NCI-H1930 (cell line): Measurements from ENCODE around the gene RAB3A.
"Not testable (repeated sequence)": the region's sequence is repeated elsewhere in the genome, so short reads cannot be mapped to it uniquely, and the experiment has no call there.

ENCODE experiments used
- DNase-seq, 2 experiments: peaks; one replicate each; lab custom pipeline; 2025; lab: John Stamatoyannopoulos, UW

Gene RAB3A

GRCh38 chr19:18223860-18224524, 20.1 kb upstream of the RAB3A start:
- peak in 1 of 2 experiments; percentile 56 for DNase-seq

GRCh38 chr19:18221815-18222725, 18.2 kb upstream of the RAB3A start:
- no peak for DNase-seq

GRCh38 chr19:18220632-18221275, 16.9 kb upstream of the RAB3A start:
- no peak for DNase-seq

GRCh38 chr19:18219911-18220631, 16.2 kb upstream of the RAB3A start:
- no peak for DNase-seq

- no peak for DNase-seq
Measured at GRCh38 chr19:18218600-18218999, 14.8 kb upstream of the RAB3A start.

- no peak for DNase-seq
Measured at GRCh38 chr19:18218159-18218558, 14.3 kb upstream of the RAB3A start.

GRCh38 chr19:18216789-18217188, 12.9 kb upstream of the RAB3A start:
- no peak for DNase-seq

GRCh38 chr19:18214779-18215433, 11.1 kb upstream of the RAB3A start:
- no peak for DNase-seq

GRCh38 chr19:18211683-18212082, 7.8 kb upstream of the RAB3A start:
- DNase-seq: no peak

- DNase-seq: not testable (repeated sequence)
Measured at GRCh38 chr19:18209912-18210311, 6.1 kb upstream of the RAB3A start.

- peak in 1 of 2 experiments; percentile 30 for DNase-seq
Measured at GRCh38 chr19:18208098-18208951, 4.5 kb upstream of the RAB3A start.

GRCh38 chr19:18206018-18206417, 2.2 kb upstream of the RAB3A start:
- DNase-seq: no peak

GRCh38 chr19:18205200-18205892, 1.5 kb upstream of the RAB3A start:
- peak in 1 of 2 experiments; percentile 28 for DNase-seq

GRCh38 chr19:18204394-18205199, 755 bp upstream of the RAB3A start:
- peak; percentile 61 to 79 for DNase-seq

GRCh38 chr19:18203408-18203862, 407 bp downstream of the RAB3A start:
- DNase-seq: no peak

- DNase-seq: no peak
Measured at GRCh38 chr19:18202778-18203407, 949 bp downstream of the RAB3A start.

- no peak for DNase-seq
Measured at GRCh38 chr19:18202397-18202777, 1.5 kb downstream of the RAB3A start.

GRCh38 chr19:18198374-18198773, 5.5 kb downstream of the RAB3A start:
- no peak for DNase-seq
